Neural cell (in vitro differentiated cells): ENCODE data around the gene NPDC1. TPM values are rescaled to one million over a fixed set of nuclear protein-coding genes. Genes with fewer than 3 reads are reported as not detected.

Experiments used
- H2AFZ ChIP-seq: fragments of 200-600, 300-800 bp; sonication (generic), shearing (Covaris generic); 2 replicates; pipeline ENCODE4 v1.6.0; 2014; ENCODE audit warnings: low read depth, mild to moderate bottlenecking, antibody characterized with exemption, low read length, moderate library complexity
- H3F3A ChIP-seq: fragments of 200-600 bp; shearing (Covaris generic); 2 replicates; pipeline ENCODE4 v1.6.1; 2016; ENCODE audit warnings: mild to moderate bottlenecking, moderate library complexity, mixed read lengths, antibody characterized with exemption, low read length; ENCODE audit not compliant: insufficient read depth, poor library complexity, severe bottlenecking
- H3K27ac ChIP-seq: fragments of 200-600, 300-800 bp; sonication (generic), shearing (Covaris generic); 2 replicates; pipeline ENCODE4 v1.5.1; 2014; ENCODE audit warnings: mild to moderate bottlenecking, low read length, moderate library complexity
- H3K27me3 ChIP-seq: fragments of 300-800, 200-600 bp; sonication (generic), shearing (Covaris generic); 2 replicates; pipeline ENCODE4 v1.6.0; 2014; ENCODE audit warnings: mild to moderate bottlenecking, low read depth, low read length, moderate library complexity; ENCODE audit not compliant: insufficient read depth
- H3K36me3 ChIP-seq: fragments of 300-800, 200-600 bp; sonication (generic), shearing (Covaris generic); 2 replicates; pipeline ENCODE4 v1.5.1; 2014; ENCODE audit warnings: mild to moderate bottlenecking, antibody characterized with exemption, low read length, moderate library complexity; ENCODE audit not compliant: insufficient read depth
- H3K4me2 ChIP-seq: fragments of 300-800, 200-600 bp; sonication (generic), shearing (Covaris generic); 2 replicates; pipeline ENCODE4 v1.6.0; 2014; ENCODE audit warnings: mild to moderate bottlenecking, low read length
- H3K4me3 ChIP-seq: fragments of 300-800, 200-600 bp; sonication (generic), shearing (Covaris generic); 2 replicates; pipeline ENCODE4 v1.5.1; 2014; ENCODE audit warnings: mild to moderate bottlenecking, low read length, moderate library complexity
- H3K79me2 ChIP-seq: fragments of 200-600 bp; shearing (Covaris generic); replicated peaks from 2 replicates; pipeline ENCODE4 v1.6.0; 2014; ENCODE audit warnings: mild to moderate bottlenecking, low read length, moderate library complexity; ENCODE audit not compliant: insufficient read depth
- H3K9ac ChIP-seq: fragments of 300-800, 200-600 bp; sonication (generic), shearing (Covaris generic); 2 replicates; pipeline ENCODE4 v1.6.1; 2016; ENCODE audit warnings: mild to moderate bottlenecking, low read length, mixed read lengths
- H3K9me2 ChIP-seq: fragments of 200-600 bp; shearing (Covaris generic); 2 replicates; pipeline ENCODE4 v1.6.1; 2016; ENCODE audit warnings: mild to moderate bottlenecking, low read length, mixed read lengths; ENCODE audit not compliant: insufficient read depth
- H3K9me3 ChIP-seq: fragments of 200-600, 300-800 bp; sonication (generic), shearing (Covaris generic); 2 replicates; pipeline ENCODE4 v1.6.1; 2016; ENCODE audit warnings: mild to moderate bottlenecking, mixed run types, low read length, moderate library complexity, mixed read lengths
- H4K20me1 ChIP-seq: fragments of 200-600 bp; shearing (Covaris generic); 2 replicates; pipeline ENCODE4 v1.6.1; 2016; ENCODE audit warnings: mild to moderate bottlenecking, mixed run types; ENCODE audit not compliant: insufficient read depth
- EP300 ChIP-seq: fragments of 450-650 bp; conservative IDR thresholded peaks from 2 replicates; pipeline ENCODE4 v1.6.1; 2014; ENCODE audit warnings: antibody characterized with exemption, mild to moderate bottlenecking, moderate library complexity; ENCODE audit not compliant: poor library complexity, severe bottlenecking
- EZH2 ChIP-seq: fragments of 200-600, 300-800 bp; shearing (Covaris generic), sonication (generic); IDR thresholded peaks from 2 replicates; pipeline ENCODE4 v1.6.1; 2014; ENCODE audit warnings: antibody characterized with exemption, low read length, borderline replicate concordance, mild to moderate bottlenecking; ENCODE audit not compliant: insufficient read depth, poor library complexity, severe bottlenecking
- MXI1 ChIP-seq: fragments of 450-650 bp; conservative IDR thresholded peaks from 2 replicates; pipeline ENCODE4 v1.6.1; 2014; ENCODE audit warnings: antibody characterized with exemption, mild to moderate bottlenecking; ENCODE audit not compliant: poor library complexity, severe bottlenecking
- POLR2AphosphoS5 ChIP-seq: IDR thresholded peaks from 2 replicates; pipeline ENCODE4 v1.6.1; 2012
- RAD21 ChIP-seq: fragments of 450-650 bp; conservative IDR thresholded peaks from 2 replicates; pipeline ENCODE4 v1.6.1; 2014; ENCODE audit warnings: antibody characterized with exemption, mild to moderate bottlenecking, moderate library complexity
- REST ChIP-seq: IDR thresholded peaks from 2 replicates; pipeline ENCODE4 v1.6.1; 2012; ENCODE audit warnings: borderline replicate concordance
- SMC3 ChIP-seq: fragments of 450-650 bp; conservative IDR thresholded peaks from 2 replicates; pipeline ENCODE4 v1.6.1; 2014; ENCODE audit warnings: antibody characterized with exemption, mild to moderate bottlenecking, moderate library complexity; ENCODE audit not compliant: poor library complexity
- TAF1 ChIP-seq: IDR thresholded peaks from 2 replicates; pipeline ENCODE4 v1.6.1; 2012; ENCODE audit warnings: low read depth
- polyA plus RNA-seq: library from polyadenylated mRNA; depleted of rRNA; stranded (reverse); fragments of >200 nt; gene quantifications from 2 replicates; pipeline ENCODE4 v1.2.3, GENCODE V29; 2014
- TF ChIP-seq, protein P1 (sequence below): fragments of 450-650 bp; IDR thresholded peaks from 2 replicates; pipeline ENCODE4 v1.5.1; 2014; ENCODE audit warnings: antibody characterized with exemption, mild to moderate bottlenecking, moderate library complexity; ENCODE audit not compliant: poor library complexity, severe bottlenecking

The NPDC1 gene
- polyA plus RNA-seq, 1 donor from 2014 or later = 161 TPM

DNA sequence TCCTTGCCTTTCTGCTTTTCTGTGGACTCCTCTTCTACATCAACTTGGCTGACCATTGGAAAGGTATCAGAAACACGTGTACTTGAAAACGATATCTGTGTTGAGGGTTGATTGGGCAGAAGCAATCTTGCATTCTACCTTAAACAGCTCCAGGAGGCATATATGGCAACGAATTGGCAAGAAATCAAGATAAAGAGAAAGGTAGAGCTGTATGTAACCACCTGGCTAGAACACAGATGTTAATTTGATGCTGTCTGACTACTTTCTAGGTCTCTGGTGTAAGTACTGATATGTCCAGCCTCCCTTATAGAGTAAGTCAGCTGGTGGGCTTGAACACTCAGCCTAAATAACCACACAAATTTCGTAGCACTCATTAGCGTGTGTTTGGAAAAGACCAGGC, 42.1 kb upstream of the NPDC1 start:
- Histone ChIP-seq H3K27me3 (peaks cover 7% of the 10 kb centered on the region), H3K36me3 (no peaks in the 10 kb centered on the region), H3K9ac (peak overlapping the region; percentile 81), H3K27ac (no peak overlapping the region), H3F3A (no peaks in the 10 kb centered on the region), H3K4me3 (peak overlapping the region; percentile 79), H2AFZ (no peak overlapping the region), H3K4me2 (peak overlapping the region; percentile 70), H4K20me1 (no peaks in the 10 kb centered on the region), H3K9me2 (no peaks in the 10 kb centered on the region), H3K9me3 (no peaks in the 10 kb centered on the region), H3K79me2 (peaks cover 3% of the 10 kb centered on the region)
- TF ChIP-seq EZH2 (no peak), MXI1 (no peak), TAF1 (no peak), POLR2AphosphoS5 (no peak), SMC3 (no peak), RAD21 (no peak), EP300 (no peak), REST (no peak)
- TF ChIP-seq, protein P1, sequence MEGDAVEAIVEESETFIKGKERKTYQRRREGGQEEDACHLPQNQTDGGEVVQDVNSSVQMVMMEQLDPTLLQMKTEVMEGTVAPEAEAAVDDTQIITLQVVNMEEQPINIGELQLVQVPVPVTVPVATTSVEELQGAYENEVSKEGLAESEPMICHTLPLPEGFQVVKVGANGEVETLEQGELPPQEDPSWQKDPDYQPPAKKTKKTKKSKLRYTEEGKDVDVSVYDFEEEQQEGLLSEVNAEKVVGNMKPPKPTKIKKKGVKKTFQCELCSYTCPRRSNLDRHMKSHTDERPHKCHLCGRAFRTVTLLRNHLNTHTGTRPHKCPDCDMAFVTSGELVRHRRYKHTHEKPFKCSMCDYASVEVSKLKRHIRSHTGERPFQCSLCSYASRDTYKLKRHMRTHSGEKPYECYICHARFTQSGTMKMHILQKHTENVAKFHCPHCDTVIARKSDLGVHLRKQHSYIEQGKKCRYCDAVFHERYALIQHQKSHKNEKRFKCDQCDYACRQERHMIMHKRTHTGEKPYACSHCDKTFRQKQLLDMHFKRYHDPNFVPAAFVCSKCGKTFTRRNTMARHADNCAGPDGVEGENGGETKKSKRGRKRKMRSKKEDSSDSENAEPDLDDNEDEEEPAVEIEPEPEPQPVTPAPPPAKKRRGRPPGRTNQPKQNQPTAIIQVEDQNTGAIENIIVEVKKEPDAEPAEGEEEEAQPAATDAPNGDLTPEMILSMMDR = no peak

DNA sequence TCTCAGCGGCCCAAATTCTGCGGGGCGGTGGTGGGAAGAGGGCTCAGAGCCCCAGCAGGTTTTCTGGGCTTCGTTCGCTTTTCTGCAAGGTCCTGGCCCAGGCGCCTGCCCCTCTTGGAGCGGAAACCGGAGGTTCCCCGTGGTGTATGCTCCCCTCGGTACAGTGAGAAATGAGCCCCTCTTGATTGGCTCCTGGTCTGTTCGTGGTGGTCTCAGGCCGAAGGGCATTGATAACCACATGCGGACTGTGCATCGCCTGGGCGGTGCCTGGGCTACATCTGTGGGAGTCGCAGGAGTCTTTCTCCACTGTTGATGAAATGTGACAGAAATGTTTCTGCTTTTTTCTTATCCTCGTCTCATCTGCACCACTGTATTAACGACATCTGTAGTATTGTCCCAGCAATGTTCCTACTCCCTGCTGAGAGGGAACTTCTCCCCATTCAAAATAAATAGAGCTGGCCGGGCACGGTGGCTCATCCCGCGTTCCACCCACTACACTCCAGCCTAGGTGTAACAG, 41.5 kb upstream of the NPDC1 start:
- Histone ChIP-seq H3K36me3 (no peaks in the 10 kb centered on the region), H3K4me3 (peak overlapping the region; percentile 79), H3K27ac (peak overlapping the region; percentile 74), H3K79me2 (peaks cover 3% of the 10 kb centered on the region), H3K9ac (peak overlapping the region; percentile 81), H3K4me2 (peak overlapping the region; percentile 70), H3K9me3 (no peaks in the 10 kb centered on the region), H2AFZ (peak overlapping the region; percentile 5), H3K27me3 (peaks cover 7% of the 10 kb centered on the region), H3K9me2 (no peaks in the 10 kb centered on the region), H3F3A (no peaks in the 10 kb centered on the region), H4K20me1 (no peaks in the 10 kb centered on the region)
- TF ChIP-seq TAF1 = no peak
- TF ChIP-seq MXI1 = no peak
- TF ChIP-seq, protein P1 = no peak
- TF ChIP-seq RAD21 = no peak
- no peak for TF ChIP-seq REST
- TF ChIP-seq POLR2AphosphoS5 = no peak
- no peak for TF ChIP-seq EP300
- no peak for TF ChIP-seq SMC3
- no peak for TF ChIP-seq EZH2
